H1 (cell line): Measurements from ENCODE around the gene VAV2. TPM values are rescaled to one million over a fixed set of nuclear protein-coding genes. Genes with fewer than 3 reads are reported as not detected.

ENCODE experiments used
- HDAC6 ChIP-seq: IDR thresholded peaks from one replicate; pipeline ENCODE4 v1.7.1; 2012; ENCODE audit warnings: low read depth, mild to moderate bottlenecking, inconsistent platforms, low read length, moderate library complexity
- NANOG ChIP-seq: IDR thresholded peaks from 2 replicates; pipeline ENCODE4 v1.6.1; 2011; ENCODE audit warnings: low read length, low read depth, mild to moderate bottlenecking, inconsistent platforms; ENCODE audit not compliant: insufficient read depth, poor library complexity, severe bottlenecking
- USF2 ChIP-seq: IDR thresholded peaks from 2 replicates; pipeline ENCODE4 v1.6.1; 2011; ENCODE audit warnings: low read length, improper control_type of control experiment
- polyA plus RNA-seq, 7 experiments: library from polyadenylated mRNA; depleted of rRNA in 3 of 7; stranded (reverse) in 5 of 7; unstranded in 2 of 7; fragments of >200 nt in 5 of 7; fragments of 200-250 nt in 2 of 7; gene quantifications; 1 replicate in 5 of 7; 2 replicates in 1 of 7; 4 replicates in 1 of 7; pipeline versions ENCODE4 v1.2.1 to v1.2.3, GENCODE V29; 2011 to 2013; ENCODE audit warnings: missing spikeins in 2 of 7, mixed read lengths in 2 of 7
- total RNA-seq: library from RNA; stranded (reverse); fragmentation: NEBNext Ultra II Directional; extraction: Animal tissue kit (Norgen Biotek cat#: 25700); gene quantifications from 2 replicates; pipeline ENCODE4 v1.2.1, GENCODE V29; 2021

The VAV2 gene
- total and polyA plus RNA-seq, 2 of the 8 experiments (the other 6 are each of a cell fraction or from before 2014, with no cell fraction given): 13.6 to 37.6 TPM

- TF ChIP-seq NANOG (no peak), HDAC6 (no peak), USF2 (no peak)
- TF ChIP-seq, all 59 proteins: peak for 0
These were observed 38.8 kb upstream of the VAV2 start (continued) for GRCh38 chr9:134030821-134031470.
